GM15510 (cell line): ENCODE measurements around the gene PBX1.

Experiments used
- POLR2A ChIP-seq: IDR thresholded peaks from 3 replicates; pipeline ENCODE4 v1.6.1; 2011; ENCODE audit warnings: borderline replicate concordance; ENCODE audit not compliant: insufficient read length; ENCODE audit errors: extremely low read depth

Gene PBX1

GRCh38 chr1:164601399-164602100, 42.6 kb downstream of the PBX1 start:
- TF ChIP-seq POLR2A, result no peak

DNA sequence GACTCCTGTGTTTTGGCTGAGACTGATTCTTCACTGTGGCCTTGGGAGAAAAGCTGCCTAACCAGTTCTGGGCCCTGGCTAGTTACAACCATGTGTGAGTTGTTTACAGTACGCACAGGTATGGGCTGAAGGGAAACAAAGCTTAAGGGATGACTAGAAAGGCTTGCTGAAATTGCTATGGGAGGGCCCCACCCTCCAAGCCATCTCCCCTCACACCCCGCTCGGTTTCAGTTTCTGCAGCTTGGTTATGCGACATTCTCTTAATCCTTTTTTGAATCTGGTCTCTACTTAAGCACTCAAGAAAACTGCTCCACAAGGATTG, 43.1 kb downstream of the PBX1 start:
- no peak for TF ChIP-seq POLR2A

GRCh38 chr1:164602480-164603093, 43.6 kb downstream of the PBX1 start:
- TF ChIP-seq POLR2A, result no peak

DNA sequence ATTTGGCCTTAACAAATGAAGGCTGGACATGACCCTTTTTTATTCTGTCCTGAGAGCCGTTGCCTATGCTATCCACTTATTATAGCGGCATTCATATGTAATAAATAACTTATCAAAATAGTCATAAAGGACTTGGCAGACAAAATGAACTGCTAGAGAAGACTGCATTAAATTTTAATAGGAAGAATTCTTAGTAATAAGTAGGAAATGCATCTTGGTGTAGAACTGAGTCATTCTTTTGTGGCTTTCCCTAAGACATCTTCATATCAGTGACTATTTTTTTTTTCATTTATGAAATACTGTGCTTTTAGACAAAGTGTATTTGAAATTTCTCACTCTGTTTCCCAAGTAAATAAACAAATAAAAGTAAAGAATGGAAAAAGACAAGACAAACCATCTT, 45.6 kb downstream of the PBX1 start:
- no peak for TF ChIP-seq POLR2A

GRCh38 chr1:164605254-164606091, 46.5 kb downstream of the PBX1 start:
- TF ChIP-seq POLR2A, result no peak

GRCh38 chr1:164607351-164607750, 48.4 kb downstream of the PBX1 start:
- TF ChIP-seq POLR2A, result no peak

- no peak for TF ChIP-seq POLR2A
These were observed 49.7 kb downstream of the PBX1 start for GRCh38 chr1:164608651-164609057.

- no peak for TF ChIP-seq POLR2A
These were observed 50.1 kb downstream of the PBX1 start for GRCh38 chr1:164609089-164609488.

- TF ChIP-seq POLR2A, result no peak
These were observed 51.7 kb downstream of the PBX1 start for GRCh38 chr1:164610538-164611222.

DNA sequence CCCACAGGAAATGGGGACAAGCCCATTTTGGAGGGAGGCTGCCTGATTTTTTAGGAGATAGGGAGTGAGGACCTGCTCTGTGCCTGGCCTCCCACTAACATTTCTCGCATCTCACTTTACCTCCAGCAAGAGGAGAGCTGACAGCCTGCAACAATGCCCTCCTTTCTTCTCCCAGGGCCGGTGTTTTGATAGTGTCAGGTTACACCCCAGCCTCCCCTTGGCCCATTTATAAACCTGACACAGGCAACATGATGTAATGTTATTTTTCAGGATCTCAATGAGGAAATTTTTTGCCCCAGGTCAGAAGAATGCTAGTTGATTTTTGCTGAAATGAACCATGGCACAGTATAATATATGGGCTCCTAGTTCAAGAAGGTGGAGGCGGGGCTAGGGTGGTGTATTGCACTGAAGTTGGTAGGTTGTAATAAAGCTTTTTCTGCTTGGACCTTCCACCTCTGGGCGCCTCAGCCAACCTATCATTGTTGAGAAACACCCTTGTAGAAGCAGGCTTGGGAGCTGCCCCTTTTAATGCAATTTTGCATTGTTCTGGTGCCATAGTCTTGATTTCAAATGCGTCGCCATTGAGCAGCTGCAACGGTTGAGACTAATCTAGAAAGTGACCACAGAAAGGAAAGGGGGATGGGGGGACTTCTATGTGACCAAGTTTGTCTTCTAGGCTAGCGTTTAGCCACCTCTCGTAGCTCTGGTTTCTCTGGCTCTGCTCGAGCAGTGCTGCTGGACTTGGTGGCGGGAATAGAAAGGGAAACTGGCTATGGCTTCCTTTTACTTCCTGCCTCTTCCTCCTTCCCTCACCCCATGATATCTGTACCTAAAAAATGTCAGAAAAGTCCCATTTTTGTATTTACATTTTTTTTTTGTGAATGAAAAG, 53.0 kb downstream of the PBX1 start:
- no peak for TF ChIP-seq POLR2A

- TF ChIP-seq POLR2A, result no peak
These were observed 54.2 kb downstream of the PBX1 start for GRCh38 chr1:164613176-164613575.

- no peak for TF ChIP-seq POLR2A
These were observed 55.3 kb downstream of the PBX1 start for GRCh38 chr1:164614316-164614715.

DNA sequence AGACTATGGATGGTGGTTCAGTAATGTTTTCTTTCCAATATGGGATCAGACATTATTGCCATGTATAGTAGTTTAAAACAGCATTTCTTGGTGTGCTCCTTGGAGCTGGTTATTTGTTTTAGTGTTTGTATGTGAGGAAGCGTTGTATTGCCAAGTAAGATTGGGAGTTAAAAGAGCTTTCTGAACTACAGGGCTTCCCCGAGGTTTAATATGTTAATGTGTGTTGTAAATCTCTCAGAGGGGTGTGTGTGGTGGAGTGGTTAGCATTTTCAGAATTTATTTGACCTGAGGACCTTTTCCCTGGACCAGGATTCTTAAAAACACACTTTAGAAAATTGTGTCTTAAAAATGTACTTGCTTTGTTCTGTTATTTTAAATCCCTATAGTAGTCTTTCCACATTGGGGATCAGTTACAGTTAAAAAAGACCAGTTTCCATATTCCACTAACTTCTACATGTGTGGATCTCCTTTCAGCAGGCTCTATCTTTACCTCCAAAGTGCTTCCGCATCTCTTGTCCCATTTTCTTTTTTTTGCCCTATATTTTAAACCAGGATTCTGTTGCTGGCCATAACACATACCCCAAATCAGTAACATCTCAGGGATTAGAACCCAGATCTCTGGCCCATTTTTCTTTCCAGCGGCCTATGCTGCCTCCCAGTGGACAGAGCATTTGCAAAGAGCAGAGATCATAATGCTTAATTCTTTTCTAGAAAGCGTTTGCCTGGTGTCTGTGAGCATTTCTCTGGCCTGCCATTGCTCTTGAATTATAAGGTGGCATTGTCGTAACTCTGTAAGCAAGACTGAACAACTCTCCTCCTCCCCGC, 58.6 kb downstream of the PBX1 start:
- no peak for TF ChIP-seq POLR2A

DNA sequence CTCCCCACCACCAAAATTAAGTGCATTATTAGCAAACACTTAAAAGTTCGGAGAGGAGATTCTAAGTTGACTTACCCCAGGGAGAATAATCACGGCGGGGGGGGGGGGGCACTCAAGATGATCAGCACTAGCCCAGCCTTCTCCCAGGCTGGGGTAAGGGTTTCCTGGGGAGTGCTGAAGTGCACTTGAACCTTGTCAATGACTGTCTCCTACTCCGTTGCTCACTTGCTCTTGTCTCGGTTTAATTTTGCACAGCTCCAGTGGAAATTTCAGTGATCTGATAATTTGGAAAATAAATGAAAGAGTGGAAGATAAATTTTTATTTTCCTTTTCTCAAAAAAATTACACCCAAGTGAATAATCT, 59.2 kb downstream of the PBX1 start:
- TF ChIP-seq POLR2A, result no peak
